Stomach (tissue), 4 donors: Measurements from ENCODE around the gene ZNF576.

ENCODE experiments used
- CTCF ChIP-seq, 7 experiments: fragments of 450-650 bp in 4 of 7; fragments of 200-600 bp in 3 of 7; sonication (generic) in 3 of 7; IDR thresholded peaks; one replicate each; pipeline ENCODE4 v1.5.1; 2016 to 2019; ENCODE audit warnings: antibody characterized with exemption in 7 of 7, control low read depth in 2 of 7, mild to moderate bottlenecking in 1 of 7
- EP300 ChIP-seq: sonication (generic); formaldehyde crosslinking; IDR thresholded peaks from one replicate; pipeline ENCODE4 v1.6.1; 2017; ENCODE audit warnings: antibody characterized with exemption

DNA sequence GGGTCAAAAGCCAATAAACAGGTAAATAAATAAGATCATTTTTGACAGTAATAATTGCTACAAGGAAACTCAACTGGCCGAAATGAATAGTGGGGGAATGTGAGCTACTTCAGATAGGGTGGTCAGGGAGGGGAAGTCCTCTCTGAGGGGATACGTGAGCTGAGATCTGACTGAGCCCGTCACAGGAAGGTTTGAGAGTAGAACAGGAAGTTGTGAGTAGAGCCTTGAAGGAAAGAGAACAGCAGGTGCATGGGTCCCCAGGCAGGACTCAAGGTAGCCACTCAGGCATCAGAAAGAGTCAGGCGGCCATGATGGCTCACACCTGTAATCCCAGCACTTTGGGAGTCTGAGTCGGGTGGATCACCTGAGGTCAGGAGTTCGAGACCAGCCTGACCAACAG is 6.7 kb upstream of the ZNF576 start:
- TF ChIP-seq EP300 (no peak), CTCF (IDR thresholded peaks at IDR 0.05) (no peak)
